ENCODE data around the gene ZNF787. TPM values are rescaled to one million over a fixed set of nuclear protein-coding genes. Genes with fewer than 3 reads are reported as not detected.

The ZNF787 gene
- total and polyA plus RNA-seq, 2 of the 8 experiments (the other 6 are each of a cell fraction or from before 2014, with no cell fraction given), result 19.7 to 56.0 TPM

- H2BK120ac ChIP-seq (replicated peaks; ENCODE audit: low read depth, low read length), result no peak overlapping the region
- H3K14ac ChIP-seq (ENCODE audit: insufficient read length), result no peak overlapping the region
- H4K8ac ChIP-seq (ENCODE audit: extremely low read depth, insufficient read depth, low read length), result no peak overlapping the region
- H2BK15ac ChIP-seq (ENCODE audit: low read length), result no peak overlapping the region
- no peak overlapping the region for H2BK20ac ChIP-seq (ENCODE audit: low read length)
- peaks cover 13 to 17% of the 10 kb centered on the region in 2 experiments; a peak in 3 of 4 replicates for H3K9me3 ChIP-seq (ENCODE audit: insufficient read depth in 2 of 2, low read depth in 1 of 2, low read length in 1 of 2)
- H4K5ac ChIP-seq (ENCODE audit: insufficient read length, low read depth, low read length), result no peak overlapping the region
- H2AFZ ChIP-seq (ENCODE audit: low read length), result peak overlapping the region; percentile 60; the same call in 1 of the 2 replicates
- H3K9ac ChIP-seq (replicated peaks in 1 of 4; ENCODE audit: extremely low read depth in 1 of 4, low read depth in 3 of 4, low read length in 3 of 4), result no peak overlapping the region
- peak in 1 of 2 experiments; percentile 94 for DNase-seq (ENCODE audit: low read depth in 1 of 2, low spot score in 2 of 2)
- H4K91ac ChIP-seq (replicated peaks; ENCODE audit: insufficient read length, low read length), result no peak overlapping the region
- no peak overlapping the region for H2BK12ac ChIP-seq (ENCODE audit: low read depth, low read length)
- H2AK5ac ChIP-seq (ENCODE audit: low read depth, low read length), result no peak overlapping the region
- 14% methylated on average over 35 of the region's 39 CpGs; no CpG with 5 or more reads in 1 of the 2 experiments for WGBS, 2 experiments (ENCODE audit: extremely low coverage in 1 of 2, insufficient coverage in 1 of 2, insufficient read length in 1 of 2, insufficient replicate concordance in 2 of 2, low coverage in 1 of 2, low lambda C conversion rate in 2 of 2, missing lambda C conversion rate in 1 of 2)
- no peaks in the 10 kb centered on the region; a peak in 1 of 7 replicates for H3K27me3 ChIP-seq (replicated peaks in 1 of 4; ENCODE audit: control insufficient read depth in 3 of 4, extremely low read depth in 1 of 4, insufficient read depth in 3 of 4, low read length in 3 of 4)
- H4K20me1 ChIP-seq (replicated peaks in 1 of 2; ENCODE audit: control insufficient read depth in 1 of 2, insufficient read depth in 2 of 2, low read length in 2 of 2), result no peaks in the 10 kb centered on the region
- H3K23me2 ChIP-seq (ENCODE audit: low read depth, low read length), result no peaks in the 10 kb centered on the region
- ChIA-PET CTCF (ENCODE audit: partially characterized antibody) (interaction anchor here (0.6 to 3.9 kb wide), 45 partner anchors 11 to 1407 kb away, joined by 3 to 92 read pairs (median 4); no protein-coding TSS in a partner anchor), POLR2A (ENCODE audit: partially characterized antibody) (interaction anchor here (2.3 kb wide), 1 partner anchor 10 kb away, joined by 5 read pairs; no protein-coding TSS in a partner anchor)
- H3K79me2 ChIP-seq (ENCODE audit: control insufficient read depth in 1 of 2, insufficient read depth in 2 of 2, low read length in 2 of 2), result no peaks in the 10 kb centered on the region
- peak; percentile 94 for FAIRE-seq
- no peak overlapping the region for H3K27ac ChIP-seq (ENCODE audit: low read depth, low read length)
- H3K4me3 ChIP-seq (ENCODE audit: extremely low read depth in 1 of 4, insufficient read depth in 2 of 4, low read depth in 3 of 4, low read length in 4 of 4), result peak overlapping the region in 2 of 4 experiments; percentile 5 to 48; a peak in 4 of 8 replicates
- no peak overlapping the region for H3K4ac ChIP-seq (replicated peaks; ENCODE audit: insufficient read length, low read depth, low read length)
- H3K36me3 ChIP-seq (ENCODE audit: control insufficient read depth in 2 of 4, insufficient read depth in 4 of 4, low read length in 3 of 4), result no peaks in the 10 kb centered on the region
- no peak overlapping the region for H3K23ac ChIP-seq (ENCODE audit: insufficient read length)
- H2BK5ac ChIP-seq (ENCODE audit: low read depth, low read length), result no peak overlapping the region
- H3K18ac ChIP-seq (ENCODE audit: extremely low read depth, low read length), result no peak overlapping the region
- no peak overlapping the region for H3K56ac ChIP-seq (replicated peaks; ENCODE audit: insufficient read length, low read depth, low read length)
- peaks cover 0 to 3% (median 0%) of the 10 kb centered on the region in 4 experiments; a peak in 2 of 7 replicates for H3K4me1 ChIP-seq (replicated peaks in 1 of 4; ENCODE audit: control insufficient read depth in 3 of 4, insufficient read depth in 4 of 4, low read length in 3 of 4)
- H3K4me2 ChIP-seq (ENCODE audit: insufficient read depth in 1 of 2, low read depth in 2 of 2, low read length in 2 of 2), result peak overlapping the region in 1 of 2 experiments; percentile 67
- no peaks in the 10 kb centered on the region for H3K79me1 ChIP-seq (ENCODE audit: low read depth, low read length)
- TF ChIP-seq TCF12 (IDR thresholded peaks at IDR 0.05; ENCODE audit: low read depth, low read length) (no peak), CHD1 (IDR thresholded peaks at IDR 0.05; ENCODE audit: low read depth, low read length) (no peak), CTCF (IDR thresholded peaks at IDR 0.05; ENCODE audit: control extremely low read depth in 1 of 3, insufficient read depth in 1 of 3, low read depth in 1 of 3, low read length in 3 of 3) (peak; percentile 84 to 93 (median 89)), TEAD4 (IDR thresholded peaks at IDR 0.05; ENCODE audit: low read depth, low read length) (no peak), TAF1 (IDR thresholded peaks at IDR 0.05; ENCODE audit: low read depth, low read length) (no peak), POLR2A (IDR thresholded peaks at IDR 0.05; ENCODE audit: control extremely low read depth in 1 of 2, low read depth in 2 of 2, low read length in 2 of 2) (no peak), BACH1 (IDR thresholded peaks at IDR 0.05; ENCODE audit: low read length) (peak; percentile 61), RAD21 (IDR thresholded peaks at IDR 0.05 in 1 of 2, conservative IDR thresholded peaks at IDR 0.05 in 1 of 2; ENCODE audit: low read depth in 2 of 2, low read length in 2 of 2) (peak; percentile 83), KDM4A (IDR thresholded peaks at IDR 0.05; ENCODE audit: low read depth, low read length, severe bottlenecking) (peak; percentile 82)
Measured at GRCh38 chr19:56066152-56067023, 54.7 kb downstream of the ZNF787 start.

All from H1 (cell line).